Iris pigment epithelial cell (primary cell): Measurements from ENCODE around the gene CAMK2B.
A peak's percentile ranks its signal among the peaks of the same experiment; 100 is the strongest.

ENCODE experiments used
- DNase-seq: peaks from one replicate; pipeline ENCODE4 v3.0.0-alpha.2; 2011; ENCODE audit warnings: low read depth

CAMK2B gene

DNA sequence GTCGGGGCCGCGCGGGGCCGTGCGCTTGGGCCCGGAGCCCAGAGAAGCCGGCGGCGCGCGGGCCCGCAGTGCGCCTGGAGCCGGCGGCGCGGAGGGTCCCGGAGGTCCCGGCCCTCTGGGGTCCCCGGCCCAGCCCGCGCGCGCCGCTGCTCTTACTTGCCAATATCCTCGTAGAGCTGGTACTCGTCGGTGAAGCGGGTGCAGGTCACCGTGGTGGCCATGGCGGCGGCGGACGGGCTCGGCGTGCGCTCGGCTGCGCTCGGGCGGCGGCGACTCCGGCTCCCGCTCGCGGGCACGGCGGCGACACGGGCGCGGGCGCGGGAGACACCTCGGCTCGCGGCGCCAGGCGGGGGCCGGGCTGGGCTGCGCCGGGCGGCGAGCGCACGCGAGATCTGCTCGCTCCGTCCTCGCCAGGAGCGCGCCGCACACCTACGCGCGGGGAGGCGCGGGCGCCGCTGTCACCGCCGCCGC, at the start of gene CAMK2B:
Gene CAMK2B, minus strand, starts transcription at position 394 of the 471 bp plus-strand sequence. Its CDS starts 173 bp downstream, at position 221.
- no peak for DNase-seq

DNA sequence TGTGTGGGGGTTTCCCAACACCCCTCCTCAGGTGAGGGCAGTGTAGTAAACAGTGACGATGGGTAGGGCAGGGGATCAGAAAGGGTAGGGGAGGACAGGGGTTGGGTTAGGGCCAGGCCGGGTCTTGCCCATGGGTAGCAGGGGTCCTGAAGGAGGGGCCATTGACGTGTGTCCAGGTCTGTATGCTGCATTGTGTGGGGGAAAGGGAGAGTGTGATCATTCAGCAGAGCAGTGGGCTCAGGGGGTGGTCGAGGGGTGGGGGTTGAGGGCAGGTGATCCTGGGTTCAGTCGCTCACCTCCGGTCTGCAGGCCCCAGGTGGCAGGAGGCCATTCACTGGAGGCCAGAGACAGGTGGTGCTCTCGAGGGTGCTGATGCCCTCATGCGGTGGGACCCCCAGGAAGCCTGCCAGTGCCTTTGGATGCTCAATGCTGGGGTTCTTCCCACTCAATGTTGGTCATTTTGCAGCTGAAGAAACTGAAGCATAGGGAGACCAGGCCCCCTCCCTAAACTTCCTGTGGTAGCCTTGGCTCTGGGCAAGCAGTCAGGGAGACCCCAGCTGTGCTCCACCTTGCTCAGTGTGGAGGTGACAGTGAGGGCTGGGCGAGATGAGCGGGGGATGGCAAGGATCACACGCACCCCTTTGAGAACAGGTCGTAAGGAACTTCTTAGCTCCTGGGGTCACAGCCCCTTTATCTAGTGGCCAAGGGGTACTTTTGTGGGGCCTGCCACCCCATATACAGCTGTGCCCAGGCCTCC, 48.8 kb upstream of the CAMK2B start:
- DNase-seq: no peak

DNA sequence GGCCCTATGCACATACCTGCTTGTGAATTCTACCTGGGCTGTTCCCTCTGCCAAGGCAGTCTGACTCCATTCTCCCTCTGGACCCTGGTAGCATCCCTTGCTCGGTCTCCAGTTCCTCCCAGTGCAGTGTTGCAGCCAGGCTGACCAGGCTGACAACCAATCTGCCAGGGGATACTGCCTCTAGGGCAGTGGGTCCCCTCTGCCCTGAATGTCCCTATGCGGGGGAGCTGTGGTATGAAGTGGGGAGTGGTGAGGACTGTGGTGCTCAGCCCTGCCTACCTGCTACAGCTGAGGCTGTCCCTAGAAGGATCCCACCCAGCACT, 48.0 kb upstream of the CAMK2B start:
- DNase-seq: no peak

DNA sequence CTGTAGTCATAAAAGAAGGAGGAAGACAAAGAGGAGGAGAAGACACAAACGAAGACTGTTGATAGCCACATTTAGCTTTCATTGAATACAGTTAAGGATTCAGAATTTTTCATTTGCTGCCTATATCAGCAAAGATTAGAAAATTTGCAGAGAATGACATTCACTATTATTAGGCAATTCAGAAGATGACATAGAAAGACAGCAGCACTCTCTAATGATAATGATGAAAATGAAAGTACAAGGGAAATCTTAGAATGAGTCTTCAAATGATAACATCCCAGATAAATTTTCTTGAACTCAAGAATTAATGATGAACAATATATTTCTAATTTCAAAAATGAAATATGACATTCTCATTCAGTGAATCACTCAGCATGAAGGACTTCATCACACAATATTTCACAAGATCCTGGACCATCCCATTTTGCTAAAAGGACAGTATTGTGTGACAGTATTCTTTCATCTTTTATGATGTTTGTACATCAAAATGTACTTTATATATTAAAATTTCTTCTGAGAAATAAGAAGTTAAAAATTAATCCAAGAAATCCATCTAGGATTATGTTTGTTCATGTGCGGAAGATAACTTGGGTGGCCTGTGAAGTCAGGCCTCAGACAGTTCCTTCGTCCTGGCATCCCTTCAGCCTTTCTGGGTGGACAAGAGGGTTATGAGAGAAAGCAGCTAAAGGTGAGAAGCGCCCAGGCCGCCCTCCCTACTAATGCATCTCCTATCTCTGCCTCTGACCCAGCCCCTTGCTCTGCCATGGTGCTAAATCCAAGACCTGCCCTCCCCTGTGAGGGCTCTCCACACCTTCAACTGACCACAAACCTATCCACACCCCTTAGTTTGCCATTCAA, 47.4 kb upstream of the CAMK2B start:
- peak; percentile 49 for DNase-seq

DNA sequence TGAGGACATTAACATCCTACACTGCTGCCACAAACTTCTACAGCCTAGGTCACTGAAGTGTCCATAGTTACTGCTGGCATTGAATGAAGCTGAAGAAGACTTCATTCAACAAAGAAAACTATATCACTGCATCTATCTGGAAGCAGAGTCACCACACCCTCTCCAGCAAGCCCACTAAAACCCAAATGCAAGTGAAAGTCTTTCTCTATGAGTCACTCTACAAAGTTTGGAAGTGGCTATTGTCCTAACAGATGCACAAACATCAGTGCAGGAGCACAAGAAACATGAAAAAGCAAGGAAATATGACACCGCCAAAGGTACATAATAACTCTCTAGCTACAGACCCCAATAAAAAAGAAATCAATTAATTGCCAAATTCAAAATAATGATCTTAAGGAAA, 43.5 kb upstream of the CAMK2B start:
- DNase-seq: no peak

DNA sequence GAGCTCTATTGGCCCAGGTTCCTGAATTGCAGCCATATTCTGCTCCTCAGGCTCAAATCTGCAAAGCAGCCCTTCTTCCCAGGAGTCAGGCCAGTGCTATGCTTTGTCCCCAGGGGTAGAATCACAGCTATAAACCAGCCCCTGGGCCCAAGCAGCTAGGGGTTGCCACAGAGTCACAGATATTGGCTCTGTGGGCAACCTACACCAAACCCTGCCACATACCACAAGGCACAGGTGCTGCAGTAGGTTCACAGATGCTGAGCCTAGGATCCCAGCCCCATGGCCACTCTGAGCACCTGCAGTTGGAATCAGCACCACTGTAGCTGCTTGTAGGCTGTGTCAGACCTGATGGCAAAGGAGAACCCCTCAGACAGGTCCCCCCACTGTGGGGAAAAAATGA, 43.1 kb upstream of the CAMK2B start:
- no peak for DNase-seq

DNA sequence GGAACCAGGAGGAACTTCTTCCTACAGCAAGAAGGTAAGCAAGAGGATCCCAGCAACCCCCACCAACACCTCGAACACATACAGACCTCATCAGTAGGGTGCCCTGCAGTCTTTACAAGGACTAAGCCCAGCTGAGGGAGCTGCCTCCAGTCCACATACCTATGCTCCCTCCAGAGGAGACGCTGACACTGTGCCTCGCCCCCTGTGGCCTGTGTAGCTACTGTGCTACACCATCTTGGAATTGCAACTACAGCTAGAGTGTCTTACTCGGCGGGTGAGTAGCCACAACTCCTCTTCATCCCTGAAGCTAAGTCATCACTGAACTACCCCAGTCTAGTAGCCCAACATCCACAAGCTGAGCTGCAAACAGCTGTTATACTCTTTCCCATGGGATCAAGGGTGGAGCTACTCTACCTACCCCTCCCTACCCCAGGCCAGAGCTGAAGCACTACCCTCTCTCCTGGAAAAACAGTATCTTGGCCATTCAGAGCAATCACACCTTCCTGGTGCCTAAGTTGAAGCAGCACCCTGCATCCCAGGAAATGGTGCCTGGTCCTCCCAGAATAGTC, 42.2 kb upstream of the CAMK2B start:
- DNase-seq: no peak

DNA sequence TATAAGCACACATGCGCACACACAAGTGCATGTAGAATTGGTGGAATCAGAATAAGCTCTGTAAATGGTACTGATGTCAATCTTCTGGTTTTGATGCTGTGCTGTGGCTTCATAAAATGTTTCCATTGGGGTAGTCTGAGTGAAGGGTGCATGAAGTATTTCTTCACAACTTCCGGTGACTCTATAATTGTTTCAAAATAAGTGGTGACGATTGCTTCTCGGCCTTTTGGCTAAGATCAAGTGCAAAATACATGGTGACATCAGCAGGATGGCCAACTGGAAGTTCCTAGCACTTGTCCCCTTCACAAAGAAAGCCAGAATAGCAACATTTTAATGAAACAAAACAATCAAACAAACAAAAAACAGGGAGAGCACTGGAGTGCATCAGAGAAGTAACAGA, 41.6 kb upstream of the CAMK2B start:
- no peak for DNase-seq

DNA sequence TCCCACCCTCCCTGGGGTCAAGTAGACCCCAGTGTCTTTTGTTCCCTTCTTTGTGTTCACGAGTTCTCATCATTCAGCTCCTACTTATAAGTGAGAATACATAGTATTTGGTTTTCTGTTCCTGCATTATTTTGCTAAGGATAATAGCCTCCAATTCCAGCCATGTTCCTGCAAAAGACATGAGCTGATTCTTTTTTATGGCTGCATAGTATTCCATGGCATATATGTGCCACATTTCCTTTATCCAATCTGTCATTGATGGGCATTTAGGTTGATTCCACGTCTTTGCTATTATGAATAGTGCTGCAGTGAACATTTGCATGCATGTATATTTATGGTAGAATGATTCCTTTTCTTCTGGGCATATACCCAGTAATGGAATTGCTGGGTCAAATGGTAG, 28.3 kb upstream of the CAMK2B start:
- no peak for DNase-seq

DNA sequence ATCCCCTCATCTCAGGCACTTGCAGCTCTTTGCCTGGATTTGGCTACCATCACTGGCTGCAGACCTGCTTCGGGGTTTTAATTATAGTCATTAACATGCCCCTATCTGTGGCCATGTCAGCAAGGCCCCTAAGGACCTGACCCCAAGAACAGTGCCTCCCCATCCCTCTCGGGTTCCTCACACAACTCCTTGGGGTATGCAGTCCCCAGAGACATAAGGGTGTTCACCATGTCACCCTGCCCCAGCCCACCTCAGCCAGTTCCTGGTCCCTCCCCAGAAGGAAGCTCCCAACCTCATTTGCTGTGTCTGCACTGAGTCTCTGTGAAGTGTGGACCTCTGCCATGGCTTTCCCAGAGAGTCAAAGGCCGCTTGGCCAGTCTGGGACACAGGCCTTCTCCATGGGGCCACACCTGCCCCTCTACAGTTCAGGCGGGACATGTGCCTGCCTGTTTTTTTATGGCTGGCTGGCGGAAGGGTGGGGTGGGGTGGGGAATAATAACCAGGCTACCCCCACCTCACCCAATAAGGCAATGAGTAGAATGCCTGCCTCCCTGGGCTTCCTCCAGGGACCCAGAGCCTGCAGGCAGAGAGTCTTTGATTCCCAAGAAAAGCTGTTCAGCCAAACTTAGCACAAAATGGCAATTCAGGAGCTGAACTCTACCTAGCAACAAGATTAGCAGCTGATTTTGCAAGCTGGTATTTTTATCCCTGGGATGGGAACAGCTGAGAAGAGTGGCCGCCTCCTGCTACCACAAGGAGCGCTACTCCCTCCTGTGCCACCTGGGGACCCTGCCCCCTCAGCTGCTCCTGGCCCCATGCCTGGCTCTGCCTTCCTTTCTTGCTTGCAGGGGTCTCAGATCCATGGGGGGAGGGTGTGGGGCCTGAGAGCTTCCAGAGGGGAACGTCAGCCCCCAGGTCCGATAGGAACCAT, 23.7 kb upstream of the CAMK2B start:
- DNase-seq: no peak

DNA sequence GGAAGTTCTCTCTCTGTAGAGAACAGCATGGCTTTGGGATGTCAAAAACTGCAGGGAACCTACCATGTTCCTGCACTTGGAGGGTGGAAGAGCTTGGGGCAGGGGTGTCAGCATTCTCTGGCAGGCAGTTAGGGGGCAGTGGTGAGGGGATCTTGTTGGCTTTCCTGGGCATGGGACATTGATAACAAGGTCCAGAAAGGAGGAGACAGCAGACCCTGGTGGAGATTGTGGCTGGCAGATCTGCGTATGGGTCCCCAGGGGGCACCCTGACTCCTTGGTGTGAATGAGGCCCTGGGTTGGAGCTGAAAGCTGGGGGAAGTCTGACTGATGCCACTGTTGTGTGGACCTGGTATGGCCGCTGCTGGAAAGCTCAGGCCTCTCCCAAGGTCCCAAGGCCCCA, 22.9 kb upstream of the CAMK2B start:
- peak; percentile 53 for DNase-seq

DNA sequence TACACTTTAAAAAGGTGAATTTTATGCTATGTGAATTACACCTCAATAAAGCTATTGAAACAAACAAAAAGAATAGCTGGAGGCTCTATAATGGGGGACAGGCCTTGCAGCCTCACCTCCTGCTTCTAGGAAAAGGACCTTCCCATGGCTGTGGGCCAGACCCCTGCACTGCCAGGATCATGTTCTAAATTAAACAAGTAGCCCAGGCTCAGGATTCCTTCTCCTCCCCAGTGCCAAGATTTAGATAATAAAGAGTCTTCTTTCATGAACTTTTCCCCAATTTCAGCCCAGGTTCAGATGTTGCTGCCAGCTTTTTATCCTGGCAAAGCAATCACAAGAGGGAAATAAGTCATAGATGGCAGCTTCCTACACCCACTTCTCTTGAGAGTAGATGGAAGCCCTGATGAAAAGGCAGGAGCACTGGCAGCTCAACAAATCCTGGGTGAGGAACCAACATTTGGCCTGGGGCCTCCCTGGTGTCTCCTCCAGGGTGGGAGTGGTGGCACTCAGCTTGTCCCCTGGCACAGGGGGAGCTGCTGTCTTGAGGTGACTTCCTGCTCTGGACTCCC, 22.2 kb upstream of the CAMK2B start:
- no peak for DNase-seq

DNA sequence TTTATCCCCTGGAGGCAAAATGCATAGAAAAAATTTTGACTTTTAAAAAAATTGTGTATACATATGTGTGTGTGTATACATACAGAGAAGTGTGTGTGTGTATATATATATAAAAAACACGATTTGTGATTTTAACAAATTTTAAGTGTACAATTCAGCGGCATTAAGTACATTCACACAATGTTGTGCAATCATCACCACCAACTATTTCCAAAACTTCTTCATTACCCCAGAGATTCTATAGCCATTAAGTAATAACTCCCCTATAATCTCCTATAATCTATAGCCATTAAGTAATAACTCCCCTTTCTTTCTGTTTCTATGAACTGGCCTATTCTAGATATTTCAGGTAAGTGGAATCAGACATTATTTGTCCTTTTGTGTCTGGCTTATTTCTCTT, 20.7 kb upstream of the CAMK2B start:
- no peak for DNase-seq

DNA sequence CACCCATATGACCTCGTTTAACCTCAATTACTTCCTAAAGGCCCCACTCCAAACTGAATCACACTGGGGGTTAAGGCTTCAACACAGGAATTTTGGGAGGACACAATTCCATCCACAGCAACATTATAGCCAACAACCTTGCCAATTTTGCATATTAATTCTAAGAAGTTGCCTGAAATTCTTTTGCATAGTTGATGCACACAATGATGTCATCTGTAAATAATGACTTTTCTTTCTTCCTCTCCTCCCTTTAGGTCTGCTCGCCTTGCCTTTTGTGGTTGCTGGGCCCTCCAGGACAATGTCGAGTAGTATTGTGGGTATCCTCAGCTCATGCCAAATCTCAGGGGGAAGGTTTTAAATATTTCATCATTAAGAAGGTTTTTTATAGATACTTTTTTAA, 16.0 kb upstream of the CAMK2B start:
- no peak for DNase-seq

DNA sequence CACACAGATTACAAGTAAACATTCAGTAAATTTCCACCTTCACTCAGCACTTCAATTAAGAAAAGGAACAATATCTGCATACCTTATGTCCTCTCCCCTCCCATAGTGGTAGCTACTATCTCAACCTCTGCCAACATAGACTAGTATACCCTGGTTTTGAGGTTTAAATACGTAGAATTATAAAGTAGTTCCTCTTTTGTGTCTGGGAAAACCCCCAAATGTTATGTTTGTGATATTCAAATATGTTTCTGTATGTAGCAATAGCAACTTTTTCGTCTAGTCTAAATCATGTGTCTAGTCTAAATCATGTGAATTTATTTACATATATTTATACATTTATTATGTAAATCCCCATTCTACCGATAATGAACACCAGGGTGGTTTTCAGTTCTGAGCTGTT, 13.2 kb upstream of the CAMK2B start:
- DNase-seq: no peak

DNA sequence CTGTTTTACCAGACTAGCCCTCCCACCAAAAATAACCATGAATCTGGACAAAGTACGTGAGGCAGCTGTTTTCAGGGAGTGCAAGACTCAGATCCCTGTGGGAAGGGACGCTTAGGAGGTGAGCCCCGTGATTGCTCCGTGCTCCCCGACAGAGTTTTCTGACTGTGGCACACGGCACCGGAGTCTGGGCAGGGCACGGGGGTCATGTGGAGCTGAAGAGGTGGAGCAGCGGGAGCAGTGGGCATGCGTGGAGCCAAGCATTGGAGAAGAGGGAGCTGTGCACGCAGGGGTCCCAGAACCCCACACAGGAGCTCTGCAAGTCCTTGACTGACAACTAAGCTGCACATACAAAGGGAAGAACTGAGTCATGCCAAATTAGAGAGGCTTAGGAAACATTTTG, 11.1 kb upstream of the CAMK2B start:
- no peak for DNase-seq

DNA sequence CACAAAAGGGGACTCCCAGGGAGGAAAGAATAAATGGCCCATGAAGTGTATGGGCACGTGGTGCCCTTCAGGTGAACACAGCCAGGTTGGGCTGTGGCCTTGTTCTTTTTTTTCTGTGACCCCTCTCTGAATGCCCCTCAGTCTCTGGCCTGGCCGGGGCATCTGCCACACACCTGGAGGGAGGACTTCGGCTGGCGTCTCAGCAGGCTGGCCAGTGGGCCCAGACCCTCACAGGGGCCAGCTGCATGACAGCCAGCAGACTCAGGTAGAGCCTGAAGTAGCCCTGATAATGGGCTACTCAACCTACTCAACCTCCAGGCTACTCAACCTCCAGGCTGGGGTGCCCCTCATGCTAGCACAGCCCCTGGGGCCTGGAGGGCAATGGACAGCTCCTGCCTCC, 9.8 kb upstream of the CAMK2B start:
- DNase-seq: no peak

DNA sequence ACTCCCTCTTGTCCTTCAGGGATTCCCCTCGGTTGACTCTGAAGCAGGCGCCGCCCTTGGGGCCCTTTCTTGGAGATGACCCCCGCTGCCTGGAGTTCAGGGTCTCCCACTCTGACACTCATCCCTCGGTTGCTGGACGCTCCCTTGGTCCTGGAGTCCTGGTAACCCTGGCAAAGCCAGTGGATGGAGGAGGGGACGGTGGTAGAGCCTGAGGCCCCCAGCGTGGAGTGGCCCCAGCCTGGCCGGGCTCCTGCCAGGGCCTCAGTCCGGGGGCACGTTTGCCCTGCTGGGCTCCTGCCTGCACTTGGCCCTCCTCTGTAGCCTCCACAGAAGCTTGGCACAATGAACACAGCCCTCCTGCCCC, 9.3 kb upstream of the CAMK2B start:
- DNase-seq: no peak

DNA sequence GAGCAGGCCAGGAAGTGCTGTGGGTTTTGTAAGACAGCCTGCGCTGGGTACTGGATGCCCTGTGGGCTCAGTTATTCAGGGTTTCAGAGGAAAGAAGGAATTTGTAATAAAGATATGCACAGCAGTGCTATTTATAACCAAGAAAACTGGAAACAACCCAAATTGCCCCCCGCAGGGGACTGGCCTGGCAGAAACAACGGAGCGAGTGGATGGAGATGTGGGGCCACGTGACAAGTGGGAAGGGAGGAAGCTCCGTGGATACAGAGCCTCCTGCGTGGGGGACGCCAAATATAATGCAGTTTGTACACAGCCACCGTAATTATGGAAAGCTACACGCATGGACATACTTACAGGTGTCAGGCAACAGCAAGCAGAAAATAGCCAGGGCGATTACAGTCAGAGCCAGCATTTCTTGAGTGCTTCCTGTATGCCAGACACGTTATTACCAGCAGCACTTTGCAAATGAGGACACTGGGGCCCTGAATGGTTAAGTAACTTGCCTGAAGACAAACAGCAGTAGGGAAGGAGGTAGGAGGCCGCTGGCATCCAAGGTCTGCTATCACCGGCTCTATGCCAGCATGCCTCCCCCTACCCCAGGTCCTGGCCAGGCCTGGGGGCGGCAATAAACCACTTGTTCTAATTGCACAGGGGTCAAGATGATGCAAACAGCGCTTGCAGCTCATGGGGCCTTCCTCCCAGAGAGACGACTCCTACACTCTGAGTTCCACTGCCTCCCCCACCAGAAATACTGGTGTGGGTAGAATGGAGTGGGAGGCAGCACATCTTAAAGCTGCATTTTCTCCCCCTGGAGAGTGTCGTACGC, 8.7 kb upstream of the CAMK2B start:
- DNase-seq: no peak

DNA sequence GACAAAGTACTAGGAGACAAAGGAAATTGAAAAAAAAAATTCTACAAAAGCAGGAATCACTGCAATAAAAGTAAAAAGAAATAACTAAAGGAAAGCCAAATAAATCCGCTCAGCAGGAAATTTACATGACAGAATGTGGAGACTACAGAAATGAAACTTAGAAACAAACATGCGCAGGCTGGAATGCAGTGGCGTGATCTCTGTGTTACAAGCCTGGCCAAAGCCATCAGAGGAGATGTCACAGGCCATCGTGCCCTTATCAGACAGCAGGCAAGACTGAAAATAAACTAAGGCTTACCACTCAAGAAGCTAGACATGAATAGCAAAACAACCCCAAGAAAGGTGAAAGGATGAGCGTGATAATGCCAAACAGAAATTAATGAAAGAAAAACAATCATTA, 6.3 kb upstream of the CAMK2B start:
- DNase-seq: no peak

DNA sequence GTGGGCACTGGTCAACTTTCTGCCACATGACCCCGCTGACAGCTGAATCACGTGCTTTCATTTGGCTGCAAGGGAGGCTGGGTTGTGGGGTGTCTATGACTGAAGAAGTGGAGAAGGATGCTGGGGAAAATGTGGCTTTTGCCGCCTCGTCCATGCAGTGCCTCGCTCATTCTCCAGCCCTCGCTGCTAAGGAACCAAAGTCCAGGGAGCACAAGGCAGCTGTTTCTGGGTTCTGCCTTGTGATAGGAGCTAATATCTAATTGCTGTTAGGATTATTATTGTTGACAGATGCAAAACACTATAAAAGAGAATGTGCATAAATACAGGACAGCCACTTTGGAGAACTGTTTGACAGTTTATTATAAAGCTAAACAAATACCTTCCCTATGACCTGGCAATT, 4.9 kb upstream of the CAMK2B start:
- DNase-seq: no peak
